Esophagus muscularis mucosa (tissue), 3 donors: ENCODE data around the gene LILRB4.
"Not testable (repeated sequence)": the region's sequence is repeated elsewhere in the genome, so short reads cannot be mapped to it uniquely, and the experiment has no call there.

ENCODE experiments used
- POLR2A ChIP-seq: fragments of 450-650 bp; IDR thresholded peaks from one replicate; pipeline ENCODE4 v1.6.1; 2017; ENCODE audit warnings: antibody characterized with exemption, moderate library complexity, mild to moderate bottlenecking, low read depth
- POLR2AphosphoS5 ChIP-seq, 2 donors: sonication (generic); formaldehyde crosslinking; IDR thresholded peaks; one replicate each; pipeline ENCODE4 v1.6.1; 2017; ENCODE audit warnings: antibody characterized with exemption in 2 of 2
- TF ChIP-seq, protein P1 (sequence below), 3 experiments: fragments of 200-600 bp in 2 of 3; fragments of 450-650 bp in 1 of 3; sonication (generic) in 2 of 3; IDR thresholded peaks; one replicate each; pipeline ENCODE4 v1.5.1; 2017 to 2019; ENCODE audit warnings: antibody characterized with exemption in 3 of 3, mild to moderate bottlenecking in 2 of 3, moderate library complexity in 1 of 3

DNA sequence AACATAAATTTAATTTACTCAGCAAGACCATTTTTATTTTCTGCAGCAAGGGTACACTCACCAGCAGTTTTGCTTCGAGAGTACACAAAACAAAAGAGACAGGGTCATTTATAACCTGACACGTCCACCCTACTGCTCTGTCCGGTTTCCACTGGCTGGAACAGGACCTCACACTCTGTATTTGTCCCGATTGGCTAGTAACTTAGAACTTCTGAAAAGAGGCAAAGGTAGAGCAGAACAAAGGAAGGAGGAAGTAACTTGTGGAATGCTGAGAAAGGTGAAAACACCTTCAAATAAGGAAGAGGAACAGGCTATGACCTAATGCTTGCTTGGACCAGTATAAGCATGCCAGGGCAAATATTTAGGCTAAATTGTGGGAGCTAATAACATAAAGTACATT is 34.9 kb upstream of the LILRB4 start:
- TF ChIP-seq, protein P1, sequence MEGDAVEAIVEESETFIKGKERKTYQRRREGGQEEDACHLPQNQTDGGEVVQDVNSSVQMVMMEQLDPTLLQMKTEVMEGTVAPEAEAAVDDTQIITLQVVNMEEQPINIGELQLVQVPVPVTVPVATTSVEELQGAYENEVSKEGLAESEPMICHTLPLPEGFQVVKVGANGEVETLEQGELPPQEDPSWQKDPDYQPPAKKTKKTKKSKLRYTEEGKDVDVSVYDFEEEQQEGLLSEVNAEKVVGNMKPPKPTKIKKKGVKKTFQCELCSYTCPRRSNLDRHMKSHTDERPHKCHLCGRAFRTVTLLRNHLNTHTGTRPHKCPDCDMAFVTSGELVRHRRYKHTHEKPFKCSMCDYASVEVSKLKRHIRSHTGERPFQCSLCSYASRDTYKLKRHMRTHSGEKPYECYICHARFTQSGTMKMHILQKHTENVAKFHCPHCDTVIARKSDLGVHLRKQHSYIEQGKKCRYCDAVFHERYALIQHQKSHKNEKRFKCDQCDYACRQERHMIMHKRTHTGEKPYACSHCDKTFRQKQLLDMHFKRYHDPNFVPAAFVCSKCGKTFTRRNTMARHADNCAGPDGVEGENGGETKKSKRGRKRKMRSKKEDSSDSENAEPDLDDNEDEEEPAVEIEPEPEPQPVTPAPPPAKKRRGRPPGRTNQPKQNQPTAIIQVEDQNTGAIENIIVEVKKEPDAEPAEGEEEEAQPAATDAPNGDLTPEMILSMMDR (IDR thresholded peaks at IDR 0.05), result not testable (repeated sequence)
- TF ChIP-seq POLR2A; POLR2AphosphoS5 (IDR thresholded peaks at IDR 0.05): not testable (repeated sequence)
